H9 (cell line): ENCODE results near the gene REEP3. TPM values are rescaled to one million over a fixed set of nuclear protein-coding genes. Genes with fewer than 3 reads are reported as not detected.

Source experiments
- DNase-seq: peaks from one replicate; pipeline ENCODE4 v3.0.0-alpha.2; 2017
- H2AFZ ChIP-seq: one replicate; pipeline ENCODE4 v1.6.1; 2013; ENCODE audit warnings: mild to moderate bottlenecking, low read length, control low read depth, moderate library complexity
- H2AK5ac ChIP-seq: 2 replicates; pipeline ENCODE4 v1.6.1; 2013; ENCODE audit warnings: low read length, control low read depth, mixed read lengths; ENCODE audit not compliant: insufficient read length
- H2BK120ac ChIP-seq: one replicate; pipeline ENCODE4 v1.6.1; 2013; ENCODE audit warnings: low read depth, mild to moderate bottlenecking, low read length, control low read depth, inconsistent platforms; ENCODE audit not compliant: poor library complexity, severe bottlenecking
- H2BK12ac ChIP-seq: 2 replicates; pipeline ENCODE4 v1.6.1; 2013; ENCODE audit warnings: low read length, control low read depth, mixed read lengths, low read depth; ENCODE audit not compliant: insufficient read length
- H2BK15ac ChIP-seq: 2 replicates; pipeline ENCODE4 v1.6.1; 2013; ENCODE audit warnings: low read depth, low read length, control low read depth
- H2BK20ac ChIP-seq: one replicate; pipeline ENCODE4 v1.6.1; 2013; ENCODE audit warnings: low read depth, mild to moderate bottlenecking, low read length, control low read depth, inconsistent platforms; ENCODE audit not compliant: poor library complexity, severe bottlenecking
- H2BK5ac ChIP-seq: 2 replicates; pipeline ENCODE4 v1.6.1; 2013; ENCODE audit warnings: low read length, control low read depth, mixed read lengths; ENCODE audit not compliant: insufficient read length
- H3K14ac ChIP-seq: 2 replicates; pipeline ENCODE4 v1.6.1; 2013; ENCODE audit warnings: low read length, control low read depth; ENCODE audit not compliant: insufficient read depth
- H3K18ac ChIP-seq: 2 replicates; pipeline ENCODE4 v1.6.1; 2013; ENCODE audit warnings: low read depth, mild to moderate bottlenecking, mixed read lengths, low read length, control low read depth; ENCODE audit not compliant: insufficient read length
- H3K23ac ChIP-seq: 2 replicates; pipeline ENCODE4 v1.6.1; 2013; ENCODE audit warnings: low read length, control low read depth, mixed read lengths, low read depth; ENCODE audit not compliant: insufficient read length
- H3K23me2 ChIP-seq: 2 replicates; pipeline ENCODE4 v1.6.1; 2013; ENCODE audit warnings: low read depth, mild to moderate bottlenecking, mixed read lengths, low read length, control low read depth; ENCODE audit not compliant: insufficient read length, poor library complexity, severe bottlenecking
- H3K27ac ChIP-seq: 2 replicates; pipeline ENCODE4 v1.5.1; 2013; ENCODE audit warnings: low read length, control low read depth, mixed read lengths, low read depth; ENCODE audit not compliant: insufficient read length
- H3K27me3 ChIP-seq: 2 replicates; pipeline ENCODE4 v1.6.1; 2013; ENCODE audit warnings: low read length, control low read depth, inconsistent platforms; ENCODE audit not compliant: insufficient read depth
- H3K4ac ChIP-seq: 2 replicates; pipeline ENCODE4 v1.6.1; 2013; ENCODE audit warnings: low read depth, mild to moderate bottlenecking, control low read depth, inconsistent platforms, low read length, moderate library complexity
- H3K4me1 ChIP-seq: 2 replicates; pipeline ENCODE4 v1.6.1; 2013; ENCODE audit warnings: low read length, control low read depth, inconsistent platforms; ENCODE audit not compliant: insufficient read depth
- H3K4me2 ChIP-seq: 2 replicates; pipeline ENCODE4 v1.6.1; 2013; ENCODE audit warnings: low read length, control low read depth, mixed read lengths; ENCODE audit not compliant: insufficient read length, insufficient read depth
- H3K56ac ChIP-seq: 2 replicates; pipeline ENCODE4 v1.6.1; 2013; ENCODE audit warnings: low read depth, mild to moderate bottlenecking, mixed read lengths, low read length, control low read depth; ENCODE audit not compliant: insufficient read length
- H3K79me1 ChIP-seq: 2 replicates; pipeline ENCODE4 v1.6.1; 2013; ENCODE audit warnings: low read depth, mild to moderate bottlenecking, moderate library complexity, low read length, control low read depth, inconsistent platforms; ENCODE audit not compliant: insufficient read depth, poor library complexity, severe bottlenecking
- H3K79me2 ChIP-seq: 2 replicates; pipeline ENCODE4 v1.6.1; 2013; ENCODE audit warnings: low read length, control low read depth, inconsistent platforms; ENCODE audit not compliant: insufficient read depth
- H3K9ac ChIP-seq: 2 replicates; pipeline ENCODE4 v1.6.1; 2013; ENCODE audit warnings: low read length, control low read depth, mixed read lengths; ENCODE audit not compliant: insufficient read length; ENCODE audit errors: extremely low read depth
- H3K9me3 ChIP-seq: one replicate; pipeline ENCODE4 v1.6.1; 2013; ENCODE audit warnings: low read depth, low read length, inconsistent platforms; ENCODE audit not compliant: control insufficient read depth
- H3T11ph ChIP-seq: one replicate; pipeline ENCODE4 v1.6.1; 2013; ENCODE audit warnings: mild to moderate bottlenecking, low read length, control low read depth, inconsistent platforms
- H4K20me1 ChIP-seq: one replicate; pipeline ENCODE4 v1.6.1; 2013; ENCODE audit not compliant: control insufficient read depth, insufficient read length, insufficient read depth
- H4K5ac ChIP-seq: 2 replicates; pipeline ENCODE4 v1.6.1; 2013; ENCODE audit warnings: low read depth, mild to moderate bottlenecking, mixed read lengths, low read length, control low read depth; ENCODE audit not compliant: insufficient read length
- H4K8ac ChIP-seq: replicated peaks from 2 replicates; pipeline ENCODE4 v1.6.1; 2013; ENCODE audit warnings: low read length, control low read depth, mixed read lengths, low read depth; ENCODE audit not compliant: insufficient read length
- H4K91ac ChIP-seq: 2 replicates; pipeline ENCODE4 v1.6.1; 2013; ENCODE audit warnings: low read depth, mild to moderate bottlenecking, moderate library complexity, mixed read lengths, low read length, control low read depth; ENCODE audit not compliant: insufficient read length
- H3K27ac Mint-ChIP-seq, 3 experiments: 2 replicates in 2 of 3; 3 replicates in 1 of 3; pipeline ENCODE4 v1.8.0; 2020 to 2021; ENCODE audit warnings: mixed read lengths in 3 of 3, mild to moderate bottlenecking in 1 of 3, moderate library complexity in 1 of 3
- H3K27me3 Mint-ChIP-seq: 2 replicates; pipeline ENCODE4 v1.8.0; 2021; ENCODE audit warnings: low read depth, mild to moderate bottlenecking, moderate library complexity, mixed read lengths
- H3K36me3 Mint-ChIP-seq, 3 experiments: 2 replicates in 2 of 3; 3 replicates in 1 of 3; pipeline ENCODE4 v1.8.0; 2020 to 2021; ENCODE audit warnings: low read depth in 3 of 3, mixed read lengths in 3 of 3; ENCODE audit not compliant: insufficient read depth in 1 of 3
- H3K4me1 Mint-ChIP-seq, 2 experiments: 2 replicates each; pipeline ENCODE4 v1.8.0; 2020; ENCODE audit warnings: mixed read lengths in 2 of 2
- H3K4me3 Mint-ChIP-seq, 2 experiments: 2 replicates in 1 of 2; 3 replicates in 1 of 2; pipeline ENCODE4 v1.8.0; 2020 to 2021; ENCODE audit warnings: mild to moderate bottlenecking in 2 of 2, mixed read lengths in 2 of 2, moderate library complexity in 1 of 2
- H3K9me3 Mint-ChIP-seq, 2 experiments: 2 replicates in 1 of 2; 3 replicates in 1 of 2; pipeline ENCODE4 v1.8.0; 2020; ENCODE audit warnings: mild to moderate bottlenecking in 2 of 2, mixed read lengths in 2 of 2, moderate library complexity in 1 of 2
- WGBS: extraction: QIAGEN DNeasy Blood & Tissue Kit; methylation state at CpG from one replicate; pipeline ENCODE4 v1.1.7; 2013; ENCODE audit warnings: missing lambda C conversion rate, low lambda C conversion rate, mixed read lengths; ENCODE audit not compliant: insufficient read length; ENCODE audit errors: extremely low coverage; 5-methylcytosine and 5-hydroxymethylcytosine counted together
- total RNA-seq: library from RNA; stranded (reverse); gene quantifications from 2 replicates; pipeline ENCODE4 v1.2.1, GENCODE V29; 2021
- TF ChIP-seq, protein P1 (sequence below): fragments of 200-600 bp; sonication (generic); conservative IDR thresholded peaks from 3 replicates; pipeline ENCODE4 v1.8.0; 2021; ENCODE audit warnings: antibody characterized with exemption, mild to moderate bottlenecking

REEP3 gene
- total RNA-seq, 1 experiment from 2014 or later = 21.4 TPM

DNA sequence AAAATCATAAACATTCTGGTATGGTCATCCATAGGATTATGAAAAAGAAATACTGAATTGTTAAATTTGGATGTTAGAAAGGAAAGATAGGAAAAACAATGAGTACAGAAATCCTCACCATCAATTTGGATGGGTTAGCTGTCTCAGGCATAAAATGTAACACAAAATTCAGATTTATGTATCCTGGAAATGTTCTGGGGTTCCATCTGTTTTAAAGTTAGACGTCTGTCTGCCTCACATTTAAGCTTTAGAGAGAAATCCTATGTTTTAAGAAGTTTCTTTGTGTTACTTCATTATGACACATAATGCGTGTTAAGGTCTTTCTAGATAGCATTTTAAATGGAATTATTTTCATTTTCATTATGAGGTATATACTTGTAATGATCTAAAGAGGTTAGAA, 103.5 kb downstream of the REEP3 start:
- Histone ChIP-seq H3K27me3 (no peaks in the 10 kb centered on the region), H4K91ac (no peak overlapping the region), H4K5ac (no peak overlapping the region), H2BK20ac (no peak overlapping the region), H2BK15ac (no peak overlapping the region), H3K27ac (no peak overlapping the region), H2AK5ac (no peak overlapping the region), H3K79me1 (no peaks in the 10 kb centered on the region), H3K79me2 (no peaks in the 10 kb centered on the region), H3K56ac (no peak overlapping the region), H3K9ac (no peak overlapping the region), H2BK120ac (no peak overlapping the region), H3K4me2 (no peak overlapping the region), H3K18ac (no peak overlapping the region), H3K4me1 (peaks cover 2% of the 10 kb centered on the region; the same call in 1 of the 2 replicates), H3K9me3 (no peaks in the 10 kb centered on the region), H3K23me2 (peaks cover 2% of the 10 kb centered on the region), H2BK5ac (no peak overlapping the region), H4K8ac (no peak overlapping the region), H4K20me1 (no peaks in the 10 kb centered on the region), H3K4ac (no peak overlapping the region), H2BK12ac (no peak overlapping the region), H3T11ph (no peak overlapping the region), H2AFZ (no peak overlapping the region), H3K14ac (no peak overlapping the region), H3K23ac (no peak overlapping the region)
- Mint-ChIP-seq H3K9me3 (no peaks in the 10 kb centered on the region), H3K27me3 (no peaks in the 10 kb centered on the region), H3K4me3 (no peak overlapping the region), H3K36me3 (peaks cover 3 to 4% (median 3%) of the 10 kb centered on the region in 3 experiments; a peak in 3 of 7 replicates), H3K27ac (no peak overlapping the region), H3K4me1 (peaks cover 24 to 25% of the 10 kb centered on the region in 2 experiments)
- WGBS = no CpG with 5 or more reads among the region's 2 CpGs
- no peak for DNase-seq
- TF ChIP-seq, protein P1, sequence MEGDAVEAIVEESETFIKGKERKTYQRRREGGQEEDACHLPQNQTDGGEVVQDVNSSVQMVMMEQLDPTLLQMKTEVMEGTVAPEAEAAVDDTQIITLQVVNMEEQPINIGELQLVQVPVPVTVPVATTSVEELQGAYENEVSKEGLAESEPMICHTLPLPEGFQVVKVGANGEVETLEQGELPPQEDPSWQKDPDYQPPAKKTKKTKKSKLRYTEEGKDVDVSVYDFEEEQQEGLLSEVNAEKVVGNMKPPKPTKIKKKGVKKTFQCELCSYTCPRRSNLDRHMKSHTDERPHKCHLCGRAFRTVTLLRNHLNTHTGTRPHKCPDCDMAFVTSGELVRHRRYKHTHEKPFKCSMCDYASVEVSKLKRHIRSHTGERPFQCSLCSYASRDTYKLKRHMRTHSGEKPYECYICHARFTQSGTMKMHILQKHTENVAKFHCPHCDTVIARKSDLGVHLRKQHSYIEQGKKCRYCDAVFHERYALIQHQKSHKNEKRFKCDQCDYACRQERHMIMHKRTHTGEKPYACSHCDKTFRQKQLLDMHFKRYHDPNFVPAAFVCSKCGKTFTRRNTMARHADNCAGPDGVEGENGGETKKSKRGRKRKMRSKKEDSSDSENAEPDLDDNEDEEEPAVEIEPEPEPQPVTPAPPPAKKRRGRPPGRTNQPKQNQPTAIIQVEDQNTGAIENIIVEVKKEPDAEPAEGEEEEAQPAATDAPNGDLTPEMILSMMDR = no peak
